ENCODE measurements around the gene CAPZA3. TPM values are rescaled to one million over a fixed set of nuclear protein-coding genes. Genes with fewer than 3 reads are reported as not detected.
"Not testable (repeated sequence)": the region's sequence is repeated elsewhere in the genome, so short reads cannot be mapped to it uniquely, and the experiment has no call there.

CAPZA3 gene
- not detected in 2 replicates for total RNA-seq (ENCODE audit: low replicate concordance)

- H3K79me2 ChIP-seq (ENCODE audit: low read depth) = no peaks in the 10 kb centered on the region
- no peaks in the 10 kb centered on the region for H3F3A ChIP-seq (ENCODE audit: low read depth)
- no peaks in the 10 kb centered on the region for H3K27me3 ChIP-seq
- H3K4me3 ChIP-seq = no peak within 1 kb of the TSS
- no peak within 1 kb of the TSS for H3K27ac ChIP-seq
- Mint-ChIP-seq H3K4me3 (no peak within 1 kb of the TSS), H3K27me3 (ENCODE audit: insufficient read depth, low read depth) (no peaks in the 10 kb centered on the region), H3K27ac (no peak within 1 kb of the TSS), H3K36me3 (no peaks in the 10 kb centered on the region), H3K9me3 (peaks cover 29% of the 10 kb centered on the region), H3K4me1 (no peaks in the 10 kb centered on the region)
- no peaks in the 10 kb centered on the region for H3K36me3 ChIP-seq
- H3K9ac ChIP-seq = no peak within 1 kb of the TSS
- no peak for DNase-seq (ENCODE audit: low spot score)
- no peaks in the 10 kb centered on the region for H4K20me1 ChIP-seq (ENCODE audit: low read depth)
- H3K4me1 ChIP-seq = no peaks in the 10 kb centered on the region
- peaks cover 17% of the 10 kb centered on the region for H3K9me3 ChIP-seq (ENCODE audit: low read depth)
- H2AFZ ChIP-seq (replicated peaks) = no peak within 1 kb of the TSS
- TF ChIP-seq EZH2phosphoT487 (IDR thresholded peaks at IDR 0.05) (no peak), CTCF (IDR thresholded peaks at IDR 0.05) (no peak), EZH2 (IDR thresholded peaks at IDR 0.05) (no peak)
- no peak within 1 kb of the TSS for H3K4me2 ChIP-seq
Observed at GRCh38 chr12:18737819-18738218, at the start of gene CAPZA3, which contains the start of gene PLCZ1. CAPZA3 (plus strand) TSS chr12:18738119; CDS start chr12:18738269, 150 bp downstream. PLCZ1 (minus strand) TSS chr12:18738012; CDS start chr12:18737371, 641 bp downstream.

GRCh38 chr12:18689771-18690170 lies 48.1 kb upstream of the CAPZA3 start:
- H3K27me3 ChIP-seq = no peaks in the 10 kb centered on the region
- no peak overlapping the region for H3K9ac ChIP-seq
- no peak for DNase-seq (ENCODE audit: low spot score)
- no peaks in the 10 kb centered on the region for H3K9me3 ChIP-seq (ENCODE audit: low read depth)
- no peak overlapping the region for H3K4me2 ChIP-seq
- Mint-ChIP-seq H3K4me3 (no peak overlapping the region), H3K36me3 (no peaks in the 10 kb centered on the region), H3K27me3 (ENCODE audit: insufficient read depth, low read depth) (peaks cover 2% of the 10 kb centered on the region), H3K27ac (no peak overlapping the region), H3K9me3 (peaks cover 6% of the 10 kb centered on the region), H3K4me1 (peaks cover 4% of the 10 kb centered on the region)
- no peaks in the 10 kb centered on the region for H3K36me3 ChIP-seq
- no peaks in the 10 kb centered on the region for H3K4me1 ChIP-seq
- no peak overlapping the region for H3K4me3 ChIP-seq
- H3K79me2 ChIP-seq (ENCODE audit: low read depth) = no peaks in the 10 kb centered on the region
- H3K27ac ChIP-seq = no peak overlapping the region
- TF ChIP-seq EZH2 (IDR thresholded peaks at IDR 0.05) = no peak
- TF ChIP-seq EZH2phosphoT487 (IDR thresholded peaks at IDR 0.05) = no peak
- no peak for TF ChIP-seq CTCF (IDR thresholded peaks at IDR 0.05)
- no peak overlapping the region for H2AFZ ChIP-seq (replicated peaks)
- H4K20me1 ChIP-seq (ENCODE audit: low read depth) = no peaks in the 10 kb centered on the region
- no peaks in the 10 kb centered on the region for H3F3A ChIP-seq (ENCODE audit: low read depth)

- H3K4me2 ChIP-seq = no peak overlapping the region
- Mint-ChIP-seq H3K4me3 (no peak overlapping the region), H3K27me3 (ENCODE audit: insufficient read depth, low read depth) (peaks cover 2% of the 10 kb centered on the region), H3K9me3 (peaks cover 6% of the 10 kb centered on the region), H3K36me3 (no peaks in the 10 kb centered on the region), H3K4me1 (peaks cover 2% of the 10 kb centered on the region), H3K27ac (no peak overlapping the region)
- H3K27me3 ChIP-seq = no peaks in the 10 kb centered on the region
- no peak overlapping the region for H2AFZ ChIP-seq (replicated peaks)
- no peaks in the 10 kb centered on the region for H3K4me1 ChIP-seq
- H3K36me3 ChIP-seq = no peaks in the 10 kb centered on the region
- no peaks in the 10 kb centered on the region for H4K20me1 ChIP-seq (ENCODE audit: low read depth)
- no peak overlapping the region for H3K4me3 ChIP-seq
- no peak overlapping the region for H3K27ac ChIP-seq
- no peaks in the 10 kb centered on the region for H3K79me2 ChIP-seq (ENCODE audit: low read depth)
- TF ChIP-seq CTCF (IDR thresholded peaks at IDR 0.05) = no peak
- no peak for TF ChIP-seq EZH2 (IDR thresholded peaks at IDR 0.05)
- no peak for TF ChIP-seq EZH2phosphoT487 (IDR thresholded peaks at IDR 0.05)
- DNase-seq (ENCODE audit: low spot score) = no peak
- H3K9me3 ChIP-seq (ENCODE audit: low read depth) = no peaks in the 10 kb centered on the region
- no peak overlapping the region for H3K9ac ChIP-seq
- H3F3A ChIP-seq (ENCODE audit: low read depth) = no peaks in the 10 kb centered on the region
Observed at GRCh38 chr12:18690653-18691052, 47.3 kb upstream of the CAPZA3 start.

GRCh38 chr12:18693986-18694385 lies 43.9 kb upstream of the CAPZA3 start:
- not testable (repeated sequence) for H3K4me1 ChIP-seq; H3F3A ChIP-seq (ENCODE audit: low read depth); H3K9ac ChIP-seq; H3K4me3 Mint-ChIP-seq; H3K4me3 ChIP-seq; H2AFZ ChIP-seq (replicated peaks); H3K4me1 Mint-ChIP-seq; H3K9me3 Mint-ChIP-seq; DNase-seq (ENCODE audit: low spot score); H3K9me3 ChIP-seq (ENCODE audit: low read depth); H3K27me3 Mint-ChIP-seq (ENCODE audit: insufficient read depth, low read depth); H3K36me3 ChIP-seq; H3K4me2 ChIP-seq; H4K20me1 ChIP-seq (ENCODE audit: low read depth); H3K79me2 ChIP-seq (ENCODE audit: low read depth); H3K27ac Mint-ChIP-seq; H3K36me3 Mint-ChIP-seq; H3K27me3 ChIP-seq; H3K27ac ChIP-seq
